Left forelimb (tissue), 1 donor: ENCODE measurements around the gene NEURL1.

Experiments
- DNase-seq: peaks from one replicate; pipeline ENCODE4 v3.0.0-alpha.2; 2018; ENCODE audit warnings: low spot score

The NEURL1 gene, protein sequence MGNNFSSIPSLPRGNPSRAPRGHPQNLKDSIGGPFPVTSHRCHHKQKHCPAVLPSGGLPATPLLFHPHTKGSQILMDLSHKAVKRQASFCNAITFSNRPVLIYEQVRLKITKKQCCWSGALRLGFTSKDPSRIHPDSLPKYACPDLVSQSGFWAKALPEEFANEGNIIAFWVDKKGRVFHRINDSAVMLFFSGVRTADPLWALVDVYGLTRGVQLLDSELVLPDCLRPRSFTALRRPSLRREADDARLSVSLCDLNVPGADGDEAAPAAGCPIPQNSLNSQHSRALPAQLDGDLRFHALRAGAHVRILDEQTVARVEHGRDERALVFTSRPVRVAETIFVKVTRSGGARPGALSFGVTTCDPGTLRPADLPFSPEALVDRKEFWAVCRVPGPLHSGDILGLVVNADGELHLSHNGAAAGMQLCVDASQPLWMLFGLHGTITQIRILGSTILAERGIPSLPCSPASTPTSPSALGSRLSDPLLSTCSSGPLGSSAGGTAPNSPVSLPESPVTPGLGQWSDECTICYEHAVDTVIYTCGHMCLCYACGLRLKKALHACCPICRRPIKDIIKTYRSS

GRCh38 chr10:103493362-103493915 lies at the start of gene NEURL1:
Gene NEURL1, plus strand, starts transcription at chr10:103493705. Its CDS starts 683 bp downstream, at chr10:103494388.
- DNase-seq, result no peak

DNA sequence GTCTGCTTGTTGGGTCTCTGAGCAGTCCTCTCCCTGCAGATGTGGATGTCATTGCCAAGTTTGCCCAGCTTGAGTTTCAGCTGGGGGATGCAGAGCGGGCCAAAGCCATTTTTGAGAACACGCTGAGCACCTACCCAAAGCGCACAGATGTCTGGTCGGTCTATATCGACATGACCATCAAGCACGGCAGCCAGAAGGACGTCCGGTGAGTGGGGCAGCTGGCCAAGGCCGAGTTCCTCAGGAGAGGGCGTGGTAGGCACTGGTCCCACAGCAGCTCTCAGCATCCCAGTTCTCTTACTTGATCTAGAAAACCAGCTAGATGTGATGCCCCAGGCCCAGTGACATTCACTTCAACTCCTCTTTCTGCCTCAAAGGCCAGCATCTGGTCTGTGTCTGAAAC lies 49.0 kb upstream of the NEURL1 start:
- no peak for DNase-seq

- no peak for DNase-seq
Observed at GRCh38 chr10:103445366-103445765, 48.1 kb upstream of the NEURL1 start.

- no peak for DNase-seq
Observed at GRCh38 chr10:103445767-103446567, 47.5 kb upstream of the NEURL1 start.

- no peak for DNase-seq
Observed at GRCh38 chr10:103447187-103447586, 46.3 kb upstream of the NEURL1 start.

- no peak for DNase-seq
Observed at GRCh38 chr10:103448746-103449145, 44.8 kb upstream of the NEURL1 start.

- DNase-seq, result no peak
Observed at GRCh38 chr10:103449208-103450144, 44.0 kb upstream of the NEURL1 start.

- no peak for DNase-seq
Observed at GRCh38 chr10:103450201-103450695, 43.3 kb upstream of the NEURL1 start.

GRCh38 chr10:103451091-103451813 lies 42.3 kb upstream of the NEURL1 start:
- no peak for DNase-seq

DNA sequence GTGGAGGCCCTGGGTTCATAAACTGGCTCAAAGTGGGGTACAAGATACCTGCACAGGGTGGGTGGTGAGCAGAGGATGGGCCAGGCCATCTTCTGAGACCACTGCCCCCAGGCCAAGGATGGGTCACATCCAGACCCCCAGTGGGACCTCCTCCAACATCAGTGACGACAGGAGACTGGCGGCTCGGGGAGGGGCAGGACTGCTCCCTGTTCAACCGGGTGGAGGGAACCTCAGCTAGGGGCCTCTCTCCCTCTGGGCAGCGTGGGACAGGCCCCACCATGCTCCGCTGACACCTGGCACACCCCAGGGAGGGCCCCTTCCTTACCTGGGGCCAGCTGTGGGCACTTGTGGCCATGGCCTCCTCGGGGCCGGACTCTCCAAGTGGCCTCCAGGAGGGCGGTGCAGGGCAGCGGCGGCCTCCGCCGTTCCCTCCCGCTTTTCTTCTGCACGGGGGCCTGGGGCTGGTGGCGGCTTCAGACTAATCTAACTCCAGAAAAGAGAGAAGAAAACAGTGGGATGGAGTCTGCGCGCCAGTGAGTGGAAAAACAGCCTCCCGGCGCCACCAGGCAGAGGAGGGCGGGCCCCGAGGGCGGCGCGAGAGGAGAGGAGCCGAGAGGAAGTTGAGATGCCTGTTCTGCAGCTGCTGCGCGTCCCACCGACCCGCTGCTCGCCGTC lies 41.5 kb upstream of the NEURL1 start, which contains the start of gene CALHM2:
TSS of gene CALHM2 (minus strand) at position 540 of the 675 bp plus-strand sequence. CDS start 2,429 bp downstream, outside the sequence.
- DNase-seq, result peak; percentile 84

DNA sequence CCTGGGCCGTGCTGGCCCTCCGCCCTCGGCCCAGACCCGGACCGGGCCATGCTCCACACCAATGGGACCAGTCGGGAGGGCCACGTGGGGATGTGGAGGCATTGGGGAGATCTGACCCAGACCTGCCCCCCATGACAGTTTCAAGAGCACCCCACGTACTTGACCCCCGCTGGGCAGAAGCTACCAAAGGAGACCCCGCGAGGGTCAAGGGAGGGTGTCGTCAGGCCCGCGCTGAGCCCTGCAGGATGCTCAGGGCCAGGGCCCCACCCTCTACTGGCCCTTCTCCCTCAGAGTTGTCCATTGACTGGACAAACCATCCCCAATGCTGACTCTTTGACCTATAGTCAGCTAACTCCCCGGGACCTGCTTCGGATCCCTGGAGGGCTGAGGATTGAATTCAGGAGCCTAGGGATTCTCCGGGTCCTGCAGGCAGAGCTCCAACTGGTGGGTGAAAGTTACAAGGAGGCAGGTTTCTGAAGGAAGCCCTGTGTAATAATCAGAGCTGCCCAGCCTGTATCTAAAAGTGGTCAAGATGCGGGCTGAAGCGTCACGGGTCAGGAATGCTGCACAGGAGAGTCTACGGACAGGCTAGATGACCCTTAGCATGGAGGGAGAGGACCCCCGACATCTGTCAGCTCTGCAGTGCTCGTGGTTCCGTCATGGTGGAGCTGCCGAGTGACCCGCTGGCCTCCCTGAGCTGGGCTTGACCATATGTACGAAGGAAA lies 40.8 kb upstream of the NEURL1 start:
- DNase-seq, result no peak

GRCh38 chr10:103454026-103454425 lies 39.5 kb upstream of the NEURL1 start:
- no peak for DNase-seq

DNA sequence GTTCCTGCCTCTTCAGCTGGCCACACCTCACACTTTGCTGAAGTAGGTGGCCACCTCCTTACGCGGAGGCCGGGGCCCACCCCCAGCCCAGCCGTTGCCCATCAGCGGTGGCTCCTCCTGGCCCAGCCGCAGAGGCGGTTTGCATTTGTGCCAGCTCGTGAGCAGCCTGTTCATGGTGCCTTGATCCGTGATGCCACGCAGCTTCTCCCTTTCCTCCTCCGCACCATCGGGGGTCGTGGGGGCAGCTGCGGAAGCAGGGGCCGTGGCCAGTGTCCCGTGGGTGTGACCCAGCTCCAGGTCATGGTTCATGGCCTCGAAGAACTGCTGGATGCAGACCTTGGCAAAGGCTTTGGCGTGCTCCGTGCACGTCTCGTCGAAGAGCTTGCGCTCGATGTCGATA lies 38.3 kb upstream of the NEURL1 start:
- DNase-seq, result no peak

DNA sequence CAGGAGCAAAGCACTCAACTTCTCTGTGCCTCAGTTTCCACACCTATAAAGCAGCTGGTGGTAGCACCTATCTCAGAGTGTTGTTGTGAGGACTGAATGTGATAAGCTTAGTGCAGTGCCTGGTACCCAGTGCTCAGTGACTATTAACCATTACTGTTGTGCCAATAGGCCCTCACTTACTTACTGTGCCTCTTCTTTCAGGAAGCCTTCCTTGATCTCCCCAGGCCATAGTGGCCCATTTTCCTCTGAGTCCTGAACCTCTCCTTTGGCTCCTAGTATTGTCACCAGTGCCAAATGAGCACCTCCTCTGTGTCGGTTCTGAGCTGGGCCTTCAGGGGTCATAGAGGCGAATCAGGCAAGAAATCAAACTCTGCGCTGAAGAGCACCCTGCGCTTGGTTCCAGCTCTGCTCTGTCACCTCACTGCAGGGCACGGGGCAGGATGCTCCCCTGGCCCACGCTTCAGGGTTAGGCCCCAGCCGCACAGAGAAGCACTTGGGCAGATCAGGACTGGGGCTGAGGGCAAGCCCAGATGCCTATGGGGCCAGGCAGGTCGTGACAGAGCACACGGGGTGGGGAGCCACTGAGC lies 37.3 kb upstream of the NEURL1 start:
- no peak for DNase-seq

- no peak for DNase-seq
Observed at GRCh38 chr10:103457176-103457712, 36.3 kb upstream of the NEURL1 start.

GRCh38 chr10:103457896-103458583 lies 35.5 kb upstream of the NEURL1 start:
- no peak for DNase-seq

DNA sequence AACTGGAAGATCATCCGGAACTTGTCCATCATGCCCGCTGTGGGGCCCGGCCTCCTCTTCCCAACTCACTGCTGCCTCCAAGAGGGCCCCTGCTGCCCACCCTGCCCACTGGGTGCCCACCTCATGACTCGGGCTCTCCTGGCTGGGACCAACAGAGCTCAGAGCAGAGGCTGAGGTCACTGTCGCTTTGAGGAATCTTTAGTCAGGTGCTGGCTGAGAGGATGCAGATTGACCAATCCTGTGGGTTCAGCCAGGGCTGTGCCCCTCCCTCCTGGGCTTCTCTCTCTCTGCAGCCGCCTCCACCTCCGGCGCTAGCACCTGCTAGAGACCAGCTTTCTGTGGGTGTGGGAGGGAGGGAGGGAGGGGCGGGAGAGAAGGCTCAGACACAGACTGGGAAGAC lies 34.8 kb upstream of the NEURL1 start, which contains the start of gene CALHM1:
TSS of gene CALHM1 (minus strand) at position 181 of the 400 bp plus-strand sequence. CDS start at position 32, 149 bp downstream.
- DNase-seq, result no peak

DNA sequence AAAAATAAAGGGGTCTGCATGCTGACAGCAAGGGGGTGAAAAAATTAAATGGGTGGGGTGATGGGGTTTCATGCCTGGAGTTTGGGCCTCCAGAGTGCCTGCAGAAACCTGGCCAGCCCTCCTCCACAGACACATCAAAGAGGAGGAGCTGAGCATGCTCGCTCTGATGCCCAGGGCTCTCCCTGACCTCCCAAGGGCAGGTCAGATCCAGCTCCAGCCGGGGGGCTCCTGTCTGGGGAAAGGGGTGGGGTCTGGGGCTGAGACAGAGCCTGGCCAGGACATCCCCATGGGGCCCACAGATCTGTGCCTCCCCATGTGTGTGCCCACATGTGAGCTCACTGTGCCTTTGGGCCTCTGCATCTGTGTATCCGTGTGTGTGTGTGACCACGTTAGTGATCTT lies 33.9 kb upstream of the NEURL1 start:
- DNase-seq, result no peak
